ENCODE results near the gene CHRNA4. TPM values are rescaled to one million over a fixed set of nuclear protein-coding genes. Genes with fewer than 3 reads are reported as not detected.

The CHRNA4 gene
- total and polyA plus RNA-seq, 2 donors (not counting 3 experiments of a cell fraction or from before 2014, with no cell fraction given): not detected

GRCh38 chr20:63409066-63409833 lies 48.1 kb upstream of the CHRNA4 start:
- no peak overlapping the region for H3K9ac ChIP-seq (replicated peaks; ENCODE audit: extremely low read depth, insufficient read depth, low read length)
- no peak overlapping the region for H3K27ac ChIP-seq (ENCODE audit: insufficient read depth, low read depth, low read length)
- no peak overlapping the region for H3K4me2 ChIP-seq (ENCODE audit: insufficient read depth, low read length)
- ChIA-PET CTCF (interaction anchor here (1.0 kb wide), 1 partner anchor 33 kb away, joined by 3 read pairs; no protein-coding TSS in a partner anchor), POLR2A (no interaction called here)
- intact Hi-C loops (cut with micrococcal nuclease): no loop called here
- no TSS peak for BruUV-seq (replicated peaks)
- dilution Hi-C loops (cut with MboI; ENCODE audit: extremely low pct_ligation_motif_present, low sequenced_read_pairs): no loop called here
- H3K27me3 ChIP-seq (ENCODE audit: control insufficient read depth in 2 of 2, insufficient read depth in 2 of 2, low read length in 2 of 2): no peaks in the 10 kb centered on the region
- H3K4me3 ChIP-seq (replicated peaks in 1 of 3; ENCODE audit: insufficient read depth in 1 of 3, low read depth in 1 of 3, low read length in 3 of 3): no peak overlapping the region
- H3K79me2 ChIP-seq (ENCODE audit: control insufficient read depth, insufficient read depth, low read length): no peaks in the 10 kb centered on the region
- FAIRE-seq: no peak
- no peaks in the 10 kb centered on the region for H3K9me1 ChIP-seq (replicated peaks; ENCODE audit: control insufficient read depth, extremely low read depth, insufficient read depth, low read length)
- no peak for TF ChIP-seq FOS (IDR thresholded peaks at IDR 0.05; ENCODE audit: borderline replicate concordance, insufficient read depth, low read length)
- TF ChIP-seq, protein P1, sequence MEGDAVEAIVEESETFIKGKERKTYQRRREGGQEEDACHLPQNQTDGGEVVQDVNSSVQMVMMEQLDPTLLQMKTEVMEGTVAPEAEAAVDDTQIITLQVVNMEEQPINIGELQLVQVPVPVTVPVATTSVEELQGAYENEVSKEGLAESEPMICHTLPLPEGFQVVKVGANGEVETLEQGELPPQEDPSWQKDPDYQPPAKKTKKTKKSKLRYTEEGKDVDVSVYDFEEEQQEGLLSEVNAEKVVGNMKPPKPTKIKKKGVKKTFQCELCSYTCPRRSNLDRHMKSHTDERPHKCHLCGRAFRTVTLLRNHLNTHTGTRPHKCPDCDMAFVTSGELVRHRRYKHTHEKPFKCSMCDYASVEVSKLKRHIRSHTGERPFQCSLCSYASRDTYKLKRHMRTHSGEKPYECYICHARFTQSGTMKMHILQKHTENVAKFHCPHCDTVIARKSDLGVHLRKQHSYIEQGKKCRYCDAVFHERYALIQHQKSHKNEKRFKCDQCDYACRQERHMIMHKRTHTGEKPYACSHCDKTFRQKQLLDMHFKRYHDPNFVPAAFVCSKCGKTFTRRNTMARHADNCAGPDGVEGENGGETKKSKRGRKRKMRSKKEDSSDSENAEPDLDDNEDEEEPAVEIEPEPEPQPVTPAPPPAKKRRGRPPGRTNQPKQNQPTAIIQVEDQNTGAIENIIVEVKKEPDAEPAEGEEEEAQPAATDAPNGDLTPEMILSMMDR (IDR thresholded peaks at IDR 0.05; ENCODE audit: extremely low read depth in 1 of 2, insufficient read depth in 1 of 2, low read depth in 1 of 2, low read length in 2 of 2): no peak
- no peak for TF ChIP-seq POLR2AphosphoS5 (IDR thresholded peaks at IDR 0.05; ENCODE audit: insufficient read depth, low read depth, low read length)
- TF ChIP-seq POLR2A (IDR thresholded peaks at IDR 0.05; ENCODE audit: low read depth, low read length): no peak
- TF ChIP-seq EZH2 (IDR thresholded peaks at IDR 0.05; ENCODE audit: borderline replicate concordance, low read depth, low read length, severe bottlenecking): no peak
- TF ChIP-seq GATA2 (IDR thresholded peaks at IDR 0.05; ENCODE audit: insufficient read depth, insufficient read length, low read depth, low read length): no peak
- no peak for DNase-seq (ENCODE audit: low read depth, low spot score)
- H2AFZ ChIP-seq (ENCODE audit: low read depth, low read length): no peak overlapping the region
- H3K4me1 ChIP-seq (ENCODE audit: control insufficient read depth, extremely low read depth, insufficient read depth, low read length): no peaks in the 10 kb centered on the region
- H3K36me3 ChIP-seq (ENCODE audit: control insufficient read depth in 2 of 2, extremely low read depth in 1 of 2, insufficient read depth in 2 of 2, low read length in 2 of 2): no peaks in the 10 kb centered on the region
- H4K20me1 ChIP-seq (replicated peaks; ENCODE audit: control insufficient read depth, extremely low read depth, insufficient read depth, low read length): no peaks in the 10 kb centered on the region
- H3K9me3 ChIP-seq (replicated peaks; ENCODE audit: control insufficient read depth, insufficient read depth, low read length): no peaks in the 10 kb centered on the region

Data from endothelial cell of umbilical vein (primary cell).